Dedifferentiated amniotic fluid mesenchymal stem cell (primary cell): ENCODE data around the gene ASB18.
"Not testable (repeated sequence)": the region's sequence is repeated elsewhere in the genome, so short reads cannot be mapped to it uniquely, and the experiment has no call there.

Source experiments
- DNase-seq: peaks from one replicate; pipeline ENCODE4 v3.0.0-alpha.2; 2016; ENCODE audit errors: extremely low spot score

ASB18 gene

GRCh38 chr2:236286873-236287545, 22.8 kb upstream of the ASB18 start:
- DNase-seq: no peak

- DNase-seq: no peak
These were observed 20.0 kb upstream of the ASB18 start for GRCh38 chr2:236284208-236284607.

GRCh38 chr2:236282406-236282805, 18.2 kb upstream of the ASB18 start:
- no peak for DNase-seq

- no peak for DNase-seq
These were observed 17.2 kb upstream of the ASB18 start for GRCh38 chr2:236281423-236281822.

GRCh38 chr2:236273126-236273525, 8.9 kb upstream of the ASB18 start:
- DNase-seq: no peak

- no peak for DNase-seq
These were observed 7.6 kb upstream of the ASB18 start for GRCh38 chr2:236271851-236272250.

GRCh38 chr2:236269876-236270275, 5.7 kb upstream of the ASB18 start:
- DNase-seq: not testable (repeated sequence)

- no peak for DNase-seq
These were observed 1.5 kb upstream of the ASB18 start for GRCh38 chr2:236265675-236266074.

- no peak for DNase-seq
These were observed 2.0 kb downstream of the ASB18 start for GRCh38 chr2:236262238-236262637.

- no peak for DNase-seq
These were observed 2.8 kb downstream of the ASB18 start for GRCh38 chr2:236261452-236261851.

- no peak for DNase-seq
These were observed 4.8 kb downstream of the ASB18 start for GRCh38 chr2:236259371-236259770.

- DNase-seq: no peak
These were observed 6.6 kb downstream of the ASB18 start for GRCh38 chr2:236257575-236257974.

GRCh38 chr2:236257136-236257535, 7.1 kb downstream of the ASB18 start:
- no peak for DNase-seq

- no peak for DNase-seq
These were observed 7.7 kb downstream of the ASB18 start for GRCh38 chr2:236256366-236256985.

- DNase-seq: no peak
These were observed 9.5 kb downstream of the ASB18 start for GRCh38 chr2:236254674-236255073.

- no peak for DNase-seq
These were observed 10.2 kb downstream of the ASB18 start for GRCh38 chr2:236254001-236254400.

- DNase-seq: no peak
These were observed 11.6 kb downstream of the ASB18 start for GRCh38 chr2:236252602-236253001.

GRCh38 chr2:236250909-236251579, 13.2 kb downstream of the ASB18 start:
- DNase-seq: no peak

GRCh38 chr2:236250286-236250685, 13.9 kb downstream of the ASB18 start:
- DNase-seq: no peak

GRCh38 chr2:236249066-236249465, 15.1 kb downstream of the ASB18 start:
- DNase-seq: no peak

GRCh38 chr2:236246711-236247246, 17.4 kb downstream of the ASB18 start:
- no peak for DNase-seq

- no peak for DNase-seq
These were observed 19.9 kb downstream of the ASB18 start for GRCh38 chr2:236244256-236244655.

- DNase-seq: no peak
These were observed 22.1 kb downstream of the ASB18 start for GRCh38 chr2:236242057-236242495.
